CD4-positive, alpha-beta T cell (primary cell): ENCODE data around the gene DAB2. TPM values are rescaled to one million over a fixed set of nuclear protein-coding genes. Genes with fewer than 3 reads are reported as not detected.

ENCODE experiments used
- ATAC-seq: fragments of 200-7000 bp; cut with Tn5 transposase; one replicate; pipeline ENCODE4 v1.10.0; 2022; ENCODE audit warnings: mild to moderate bottlenecking; ENCODE audit not compliant: poor library complexity
- CTCF ChIA-PET: fragments of 350-600 bp; sonication (Branson Sonifier 250); formaldehyde crosslinking; loops from one replicate; lab custom pipeline; 2021; ENCODE audit warnings: antibody characterized with exemption, inconsistent platforms; lab: Charles Lee
- POLR2A ChIA-PET: fragments of 350-600 bp; sonication (Branson Sonifier 250); formaldehyde crosslinking; loops from one replicate; lab custom pipeline; 2021; ENCODE audit warnings: antibody characterized with exemption, inconsistent platforms; lab: Charles Lee
- DNase-seq, 14 experiments: peaks; one replicate each; pipeline ENCODE4 v3.0.0-alpha.2; 2013 to 2020; ENCODE audit warnings: mixed read lengths in 2 of 14
- H3K27ac ChIP-seq, 2 donors: one replicate each; pipeline versions ENCODE4 v1.5.1 to v1.7.0; 2013; ENCODE audit warnings: low read length in 2 of 2, low read depth in 1 of 2, mild to moderate bottlenecking in 1 of 2
- H3K27me3 ChIP-seq, 2 experiments: 1 replicate in 1 of 2; 2 replicates in 1 of 2; pipeline versions ENCODE4 v1.6.1 to v1.7.0; 2013; ENCODE audit warnings: low read length in 2 of 2, control low read depth in 1 of 2, mild to moderate bottlenecking in 1 of 2, moderate library complexity in 1 of 2; ENCODE audit not compliant: insufficient read depth in 2 of 2, control insufficient read depth in 1 of 2
- H3K36me3 ChIP-seq: one replicate; pipeline ENCODE4 v1.6.1; 2013; ENCODE audit warnings: low read length, control low read depth; ENCODE audit not compliant: insufficient read depth
- H3K4me1 ChIP-seq: one replicate; pipeline ENCODE4 v1.6.1; 2013; ENCODE audit warnings: low read length, control low read depth; ENCODE audit not compliant: insufficient read depth
- H3K4me3 ChIP-seq: one replicate; pipeline ENCODE4 v1.5.1; 2013; ENCODE audit warnings: mild to moderate bottlenecking, low read length, moderate library complexity
- H3K9me3 ChIP-seq, 2 experiments: 1 replicate in 1 of 2; 2 replicates in 1 of 2; pipeline versions ENCODE4 v1.6.1 to v1.7.0; 2013; ENCODE audit warnings: low read length in 2 of 2, mild to moderate bottlenecking in 2 of 2, control low read depth in 1 of 2, moderate library complexity in 1 of 2; ENCODE audit not compliant: control insufficient read depth in 1 of 2, insufficient read depth in 1 of 2
- H3K27ac Mint-ChIP-seq: one replicate; pipeline ENCODE4 v1.8.0; 2020; ENCODE audit warnings: mixed read lengths
- H3K27me3 Mint-ChIP-seq: one replicate; pipeline ENCODE4 v1.8.0; 2021; ENCODE audit warnings: mixed read lengths
- H3K36me3 Mint-ChIP-seq: one replicate; pipeline ENCODE4 v1.8.0; 2021; ENCODE audit warnings: low read depth, mixed read lengths
- H3K4me1 Mint-ChIP-seq: one replicate; pipeline ENCODE4 v1.8.0; 2021; ENCODE audit warnings: low read depth, mixed read lengths
- H3K4me3 Mint-ChIP-seq: one replicate; pipeline ENCODE4 v1.8.0; 2020; ENCODE audit warnings: mild to moderate bottlenecking, mixed read lengths
- H3K9me3 Mint-ChIP-seq: one replicate; pipeline ENCODE4 v1.8.0; 2020; ENCODE audit warnings: mixed read lengths
- CTCF ChIP-seq: fragments of 200-600 bp; IDR thresholded peaks from one replicate; pipeline ENCODE4 v1.8.0; 2022; ENCODE audit warnings: antibody characterized with exemption, mild to moderate bottlenecking
- intact Hi-C, 2 experiments: fragments of 100-400 bp; cut with DNase I in 1 of 2; cut with micrococcal nuclease in 1 of 2; formaldehyde crosslinking; loops; one replicate each; pipeline versions ENCODE4 v1.15.1 to v1.9.0; 2023 to 2025; cut with DNase I, micrococcal nuclease
- total RNA-seq, 174 experiments: library from RNA in 2 of 174; stranded (reverse) in 2 of 174; gene quantifications; one replicate each; pipeline ENCODE4 v1.2.3 and lab custom pipeline; 2021 to 2026

DAB2 gene
- total RNA-seq, 2 experiments from 2014 or later, result 0.31 to 0.47 TPM

GRCh38 chr5:39447968-39448367, 23.2 kb upstream of the DAB2 start:
- POLR2A ChIA-PET, result no interaction called here
- DNase-seq, result no peak
- Histone ChIP-seq H3K36me3 (no peaks in the 10 kb centered on the region), H3K27me3 (no peaks in the 10 kb centered on the region), H3K27ac (no peak overlapping the region), H3K4me1 (no peaks in the 10 kb centered on the region), H3K9me3 (no peaks in the 10 kb centered on the region), H3K4me3 (no peak overlapping the region)
- Mint-ChIP-seq H3K4me3 (no peak overlapping the region), H3K36me3 (no peaks in the 10 kb centered on the region), H3K27ac (no peak overlapping the region), H3K9me3 (no peaks in the 10 kb centered on the region), H3K4me1 (no peaks in the 10 kb centered on the region), H3K27me3 (no peaks in the 10 kb centered on the region)
- TF ChIP-seq CTCF, result no peak
- ATAC-seq, result no peak
- intact Hi-C loops, result no loop called here
- CTCF ChIA-PET, result no interaction called here

GRCh38 chr5:39447059-39447458, 22.3 kb upstream of the DAB2 start:
- ATAC-seq, result no peak
- no peak overlapping the region for H3K27ac Mint-ChIP-seq

GRCh38 chr5:39446231-39446630, 21.5 kb upstream of the DAB2 start:
- Mint-ChIP-seq H3K4me1 (no peaks in the 10 kb centered on the region), H3K36me3 (no peaks in the 10 kb centered on the region), H3K27ac (no peak overlapping the region), H3K27me3 (no peaks in the 10 kb centered on the region), H3K9me3 (no peaks in the 10 kb centered on the region), H3K4me3 (no peak overlapping the region)
- Histone ChIP-seq H3K36me3 (no peaks in the 10 kb centered on the region), H3K9me3 (no peaks in the 10 kb centered on the region), H3K4me3 (no peak overlapping the region), H3K4me1 (no peaks in the 10 kb centered on the region), H3K27me3 (no peaks in the 10 kb centered on the region), H3K27ac (no peak overlapping the region)
- ATAC-seq (no peak), DNase-seq (no peak)
- CTCF ChIA-PET, result no interaction called here
- TF ChIP-seq CTCF, result no peak
- intact Hi-C loops, result no loop called here
- POLR2A ChIA-PET, result no interaction called here

More at GRCh38 chr5:39447059-39447458, 22.3 kb upstream of the DAB2 start:
- no peak for TF ChIP-seq CTCF
- no peak overlapping the region for H3K4me3 Mint-ChIP-seq
- ChIA-PET CTCF (no interaction called here), POLR2A (no interaction called here)
- no peaks in the 10 kb centered on the region for H3K36me3 ChIP-seq
- no peak for DNase-seq
- no peaks in the 10 kb centered on the region for H3K9me3 Mint-ChIP-seq
- no peaks in the 10 kb centered on the region for H3K9me3 ChIP-seq
- no peaks in the 10 kb centered on the region for H3K4me1 ChIP-seq
- intact Hi-C loops, result no loop called here
- H3K4me3 ChIP-seq, result no peak overlapping the region
- no peak overlapping the region for H3K27ac ChIP-seq
- no peaks in the 10 kb centered on the region for H3K27me3 Mint-ChIP-seq
- H3K36me3 Mint-ChIP-seq, result no peaks in the 10 kb centered on the region
- no peaks in the 10 kb centered on the region for H3K4me1 Mint-ChIP-seq
- no peaks in the 10 kb centered on the region for H3K27me3 ChIP-seq
